ENCODE results near the gene FOXC2.
"Not testable (repeated sequence)": the region's sequence is repeated elsewhere in the genome, so short reads cannot be mapped to it uniquely, and the experiment has no call there.

Gene FOXC2

GRCh38 chr16:86581458-86581857 is 14.8 kb downstream of the FOXC2 start:
- no peak for DNase-seq (ENCODE audit: low read depth, low spot score)
- no peak overlapping the region for H3K27ac ChIP-seq

GRCh38 chr16:86584071-86584685 is 17.5 kb downstream of the FOXC2 start:
- H3K27ac ChIP-seq = no peak overlapping the region
- DNase-seq (ENCODE audit: low read depth, low spot score) = no peak

- peak overlapping the region; percentile 61 for H3K27ac ChIP-seq
- DNase-seq (ENCODE audit: low read depth, low spot score) = no peak
Observed at GRCh38 chr16:86584726-86585721, 18.4 kb downstream of the FOXC2 start.

- peak overlapping the region; percentile 61 for H3K27ac ChIP-seq
Observed at GRCh38 chr16:86585821-86586611, 19.4 kb downstream of the FOXC2 start.

GRCh38 chr16:86587487-86587886 is 20.9 kb downstream of the FOXC2 start:
- DNase-seq (ENCODE audit: low read depth, low spot score) = no peak
- no peak overlapping the region for H3K27ac ChIP-seq

More at GRCh38 chr16:86585821-86586611, 19.4 kb downstream of the FOXC2 start:
- no peak for DNase-seq (ENCODE audit: low read depth, low spot score)

- H3K27ac ChIP-seq; DNase-seq (ENCODE audit: low read depth, low spot score): not testable (repeated sequence)
Observed at GRCh38 chr16:86587955-86588354, 21.3 kb downstream of the FOXC2 start.

GRCh38 chr16:86590501-86591144 is 24.0 kb downstream of the FOXC2 start:
- peak; percentile 78 for DNase-seq (ENCODE audit: low read depth, low spot score)
- H3K27ac ChIP-seq = peak overlapping the region; percentile 61

GRCh38 chr16:86591270-86591669 is 24.6 kb downstream of the FOXC2 start:
- no peak for DNase-seq (ENCODE audit: low read depth, low spot score)
- peak overlapping the region; percentile 61 for H3K27ac ChIP-seq

- H3K27ac ChIP-seq = no peak overlapping the region
- no peak for DNase-seq (ENCODE audit: low read depth, low spot score)
Observed at GRCh38 chr16:86593913-86594620, 27.4 kb downstream of the FOXC2 start.

- no peak overlapping the region for H3K27ac ChIP-seq
- no peak for DNase-seq (ENCODE audit: low read depth, low spot score)
Observed at GRCh38 chr16:86594721-86595120, 28.1 kb downstream of the FOXC2 start.

- H3K27ac ChIP-seq = no peak overlapping the region
- no peak for DNase-seq (ENCODE audit: low read depth, low spot score)
Observed at GRCh38 chr16:86595983-86596605, 29.5 kb downstream of the FOXC2 start.

- DNase-seq (ENCODE audit: low read depth, low spot score) = no peak
- H3K27ac ChIP-seq = no peak overlapping the region
Observed at GRCh38 chr16:86597126-86597879, 30.7 kb downstream of the FOXC2 start.

- no peak overlapping the region for H3K27ac ChIP-seq
- no peak for DNase-seq (ENCODE audit: low read depth, low spot score)
Observed at GRCh38 chr16:86597880-86598606, 31.4 kb downstream of the FOXC2 start.

GRCh38 chr16:86598607-86599565 is 32.3 kb downstream of the FOXC2 start:
- H3K27ac ChIP-seq = no peak overlapping the region
- no peak for DNase-seq (ENCODE audit: low read depth, low spot score)

- no peak for DNase-seq (ENCODE audit: low read depth, low spot score)
- no peak overlapping the region for H3K27ac ChIP-seq
Observed at GRCh38 chr16:86601356-86601755, 34.7 kb downstream of the FOXC2 start.

GRCh38 chr16:86602521-86602920 is 35.9 kb downstream of the FOXC2 start:
- H3K27ac ChIP-seq = no peak overlapping the region
- no peak for DNase-seq (ENCODE audit: low read depth, low spot score)
